ENCODE results near the gene DEFB113. TPM values are rescaled to one million over a fixed set of nuclear protein-coding genes. Genes with fewer than 3 reads are reported as not detected.

DEFB113 gene
- total RNA-seq, 1 donor from 2014 or later = not detected

DNA sequence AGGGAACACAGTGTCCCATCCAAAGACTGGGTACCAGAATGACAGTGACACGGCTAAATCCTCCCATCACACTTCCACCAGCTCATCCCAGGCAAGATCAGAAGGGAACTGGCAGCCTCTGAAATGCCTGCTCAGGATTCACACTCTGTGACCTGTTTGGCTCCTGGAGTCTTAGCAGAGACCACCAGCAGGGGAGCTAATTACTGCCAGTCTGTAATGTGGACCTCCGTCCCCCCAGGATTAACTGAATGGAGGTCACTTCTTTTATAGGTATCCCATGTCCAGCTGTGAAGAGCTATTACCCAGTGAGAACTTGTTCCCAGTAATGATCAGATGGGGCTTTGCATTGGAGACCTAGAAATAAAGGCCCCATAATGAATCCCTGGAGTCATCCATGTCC lies 50.6 kb downstream of the DEFB113 start:
- H3K9me3 Mint-ChIP-seq (ENCODE audit: unreplicated experiment) = no peaks in the 10 kb centered on the region
- H3K36me3 Mint-ChIP-seq (ENCODE audit: low read depth, unreplicated experiment) = no peaks in the 10 kb centered on the region
- DNase-seq (ENCODE audit: low spot score) = no peak
- no peak overlapping the region for H3K27ac Mint-ChIP-seq (ENCODE audit: unreplicated experiment)
- H3K4me1 Mint-ChIP-seq (ENCODE audit: unreplicated experiment) = no peaks in the 10 kb centered on the region
- H3K27me3 Mint-ChIP-seq (ENCODE audit: unreplicated experiment) = no peaks in the 10 kb centered on the region
- TF ChIP-seq CTCF (IDR thresholded peaks at IDR 0.05; ENCODE audit: unreplicated experiment) = no peak
- H3K4me3 Mint-ChIP-seq (ENCODE audit: unreplicated experiment) = no peak overlapping the region

Other genes with a start within 250 kb of the DEFB113 start
- 0.80 TPM for gene CRISP3, start 225.2 kb downstream of the DEFB113 start, total RNA-seq (ENCODE audit: unreplicated experiment)
- gene PGK2, start 182.3 kb downstream of the DEFB113 start, total RNA-seq (ENCODE audit: unreplicated experiment) = not detected
- not detected for gene CRISP1, start 103.1 kb downstream of the DEFB113 start, total RNA-seq (ENCODE audit: unreplicated experiment)
- gene DEFB114, start 5.5 kb downstream of the DEFB113 start, total RNA-seq (ENCODE audit: unreplicated experiment) = not detected
- gene DEFB110, start 52.4 kb upstream of the DEFB113 start, total RNA-seq (ENCODE audit: unreplicated experiment) = not detected
- not detected for gene DEFB112, start 80.3 kb upstream of the DEFB113 start, total RNA-seq (ENCODE audit: unreplicated experiment)